Natural killer cell (primary cell): Measurements from ENCODE around the gene MPHOSPH10. TPM values are rescaled to one million over a fixed set of nuclear protein-coding genes. Genes with fewer than 3 reads are reported as not detected.
"Not testable (repeated sequence)": the region's sequence is repeated elsewhere in the genome, so short reads cannot be mapped to it uniquely, and the experiment has no call there.

ENCODE experiments used
- ATAC-seq, 3 donors: fragments of 150-1000 bp in 2 of 3; fragments of 200-7000 bp in 1 of 3; cut with Tn5 transposase; 1 replicate in 1 of 3; 2 replicates in 2 of 3; pipeline ENCODE4 v1.10.0; 2021; ENCODE audit warnings: mild to moderate bottlenecking in 2 of 3, moderate library complexity in 2 of 3
- DNase-seq, 2 donors: peaks; one replicate each; pipeline versions ENCODE4 v3.0.0 to v3.0.0-alpha.2; 2013 to 2021; ENCODE audit warnings: mixed read lengths in 1 of 2
- H3K27ac ChIP-seq: one replicate; pipeline ENCODE4 v1.5.1; 2013; ENCODE audit warnings: mild to moderate bottlenecking, low read length
- H3K27me3 ChIP-seq: one replicate; pipeline ENCODE4 v1.6.1; 2013; ENCODE audit warnings: low read length; ENCODE audit not compliant: control insufficient read depth, insufficient read depth
- H3K36me3 ChIP-seq: one replicate; pipeline ENCODE4 v1.6.1; 2013; ENCODE audit warnings: low read length; ENCODE audit not compliant: control insufficient read depth, insufficient read depth
- H3K4me1 ChIP-seq: one replicate; pipeline ENCODE4 v1.6.1; 2013; ENCODE audit warnings: low read length; ENCODE audit not compliant: control insufficient read depth, insufficient read depth
- H3K4me3 ChIP-seq: one replicate; pipeline ENCODE4 v1.5.1; 2013; ENCODE audit warnings: low read length
- H3K9me3 ChIP-seq: one replicate; pipeline ENCODE4 v1.6.1; 2013; ENCODE audit warnings: low read length; ENCODE audit not compliant: control insufficient read depth, insufficient read depth
- H3K27ac Mint-ChIP-seq, 2 donors: one replicate each; pipeline ENCODE4 v1.8.0; 2022; ENCODE audit warnings: mild to moderate bottlenecking in 2 of 2, mixed read lengths in 2 of 2, moderate library complexity in 1 of 2
- H3K27me3 Mint-ChIP-seq, 2 donors: one replicate each; pipeline ENCODE4 v1.8.0; 2022; ENCODE audit warnings: low read depth in 2 of 2, mixed read lengths in 2 of 2
- H3K36me3 Mint-ChIP-seq: one replicate; pipeline ENCODE4 v1.8.0; 2022; ENCODE audit warnings: mixed read lengths
- H3K4me1 Mint-ChIP-seq, 2 donors: one replicate each; pipeline ENCODE4 v1.8.0; 2022; ENCODE audit warnings: mixed read lengths in 2 of 2
- H3K4me3 Mint-ChIP-seq: one replicate; pipeline ENCODE4 v1.8.0; 2022; ENCODE audit warnings: mild to moderate bottlenecking, moderate library complexity, mixed read lengths
- H3K9me3 Mint-ChIP-seq, 2 donors: one replicate each; pipeline ENCODE4 v1.8.0; 2022; ENCODE audit warnings: mixed read lengths in 2 of 2
- CTCF ChIP-seq: fragments of 200-600 bp; IDR thresholded peaks from one replicate; pipeline ENCODE4 v1.8.0; 2022; ENCODE audit warnings: antibody characterized with exemption
- WGBS: methylation state at CpG from one replicate; pipeline ENCODE4 v1.1.7; 2013; ENCODE audit warnings: missing lambda C conversion rate; ENCODE audit not compliant: insufficient coverage; 5-methylcytosine and 5-hydroxymethylcytosine counted together
- intact Hi-C: fragments of 100-400 bp; cut with micrococcal nuclease; formaldehyde crosslinking; loops from one replicate; pipeline ENCODE4 v1.14.2; 2022
- total RNA-seq, 4 donors: library from RNA; stranded (reverse); fragments of 120-200 nt in 1 of 4; gene quantifications; one replicate each; pipeline versions ENCODE4 v1.2.3 to v1.2.4, GENCODE V29; 2013 to 2022

The MPHOSPH10 gene
- total RNA-seq, 3 donors from 2014 or later (not counting 1 experiment from before 2014, with no cell fraction given) = 27.9 to 34.2 (median 31.4) TPM

- peak overlapping the region; percentile 80 for H3K27ac ChIP-seq
- peaks cover 17% of the 10 kb centered on the region for H3K4me1 ChIP-seq
- H3K27me3 Mint-ChIP-seq = no peaks in the 10 kb centered on the region
- peak in 2 of 3 donors; percentile 14 to 19 for ATAC-seq
- DNase-seq = peak in 1 of 2 donors; percentile 48
- no peaks in the 10 kb centered on the region for H3K36me3 Mint-ChIP-seq
- H3K4me3 Mint-ChIP-seq = no peak overlapping the region
- no peaks in the 10 kb centered on the region for H3K9me3 Mint-ChIP-seq
- no peaks in the 10 kb centered on the region for H3K27me3 ChIP-seq
- TF ChIP-seq CTCF = no peak
- H3K36me3 ChIP-seq = peaks cover 22% of the 10 kb centered on the region
- intact Hi-C loops = loop anchor here (2.0 to 5.0 kb wide), 2 partner anchors 60 to 96 kb away; partner anchors contain the start of gene PAIP2B
- H3K9me3 ChIP-seq = no peaks in the 10 kb centered on the region
- peak overlapping the region; percentile 89 for H3K4me3 ChIP-seq
- H3K27ac Mint-ChIP-seq = no peak overlapping the region
- peaks cover 8 to 13% of the 10 kb centered on the region in 2 donors for H3K4me1 Mint-ChIP-seq
- 4% methylated on average over 3 of the region's 4 CpGs for WGBS
These were observed 441 bp downstream of the MPHOSPH10 start for GRCh38 chr2:71130905-71131244.

GRCh38 chr2:71131387-71132166 is 1.1 kb downstream of the MPHOSPH10 start:
- not testable (repeated sequence) for H3K27me3 Mint-ChIP-seq, H3K9me3 ChIP-seq, H3K27me3 ChIP-seq, H3K9me3 Mint-ChIP-seq, ATAC-seq, H3K4me3 ChIP-seq, H3K4me3 Mint-ChIP-seq, H3K36me3 Mint-ChIP-seq, H3K27ac Mint-ChIP-seq, H3K27ac ChIP-seq, DNase-seq
- intact Hi-C loops = loop anchor here (2.0 to 5.0 kb wide), 2 partner anchors 61 to 96 kb away; partner anchors contain the start of gene PAIP2B
- Histone ChIP-seq H3K4me1 (peaks cover 17% of the 10 kb centered on the region), H3K36me3 (peaks cover 26% of the 10 kb centered on the region)
- H3K4me1 Mint-ChIP-seq = peaks cover 8 to 13% of the 10 kb centered on the region in 2 donors
- 82% methylated on average over 6 of the region's 7 CpGs for WGBS

- intact Hi-C loops = loop anchor here (5.0 kb wide), 1 partner anchor 94 kb away; the partner anchor contains the start of gene PAIP2B
These were observed 3.2 kb downstream of the MPHOSPH10 start for GRCh38 chr2:71133603-71134002.

More at GRCh38 chr2:71133603-71134002, 3.2 kb downstream of the MPHOSPH10 start:
- peaks cover 8 to 13% of the 10 kb centered on the region in 2 donors for H3K4me1 Mint-ChIP-seq
- no peak for TF ChIP-seq CTCF
- H3K27ac Mint-ChIP-seq = no peak overlapping the region
- Histone ChIP-seq H3K4me1 (peaks cover 14% of the 10 kb centered on the region), H3K27me3 (no peaks in the 10 kb centered on the region), H3K4me3 (no peak overlapping the region), H3K36me3 (peaks cover 40% of the 10 kb centered on the region), H3K9me3 (no peaks in the 10 kb centered on the region), H3K27ac (no peak overlapping the region)
- peaks cover 14% of the 10 kb centered on the region for H3K36me3 Mint-ChIP-seq
- ATAC-seq (no peak), DNase-seq (no peak)
- H3K9me3 Mint-ChIP-seq = no peaks in the 10 kb centered on the region
- H3K4me3 Mint-ChIP-seq = no peak overlapping the region
- no peaks in the 10 kb centered on the region for H3K27me3 Mint-ChIP-seq
